Calu3 (cell line): ENCODE measurements around the gene GSE1. TPM values are rescaled to one million over a fixed set of nuclear protein-coding genes. Genes with fewer than 3 reads are reported as not detected.

ENCODE experiments used
- BruUV-seq: library from RNA; stranded (reverse); fragments of 400-500 nt; replicated peaks from 2 replicates; lab custom pipeline; 2021; lab: Mats Ljungman, UMichigan
- CTCF ChIA-PET: fragments of 300-600 bp; sonication (Branson Sonifier 250); formaldehyde crosslinking; loops from one replicate; lab custom pipeline; 2022; ENCODE audit warnings: antibody characterized with exemption; lab: Charles Lee
- DNase-seq: peaks from one replicate; pipeline ENCODE4 v3.0.0; 2022
- H3K27ac Mint-ChIP-seq: one replicate; pipeline ENCODE4 v1.8.0; 2022; ENCODE audit warnings: mixed read lengths; ENCODE audit not compliant: unreplicated experiment
- H3K27me3 Mint-ChIP-seq: one replicate; pipeline ENCODE4 v1.8.0; 2022; ENCODE audit warnings: mixed read lengths; ENCODE audit not compliant: unreplicated experiment
- H3K36me3 Mint-ChIP-seq: one replicate; pipeline ENCODE4 v1.8.0; 2022; ENCODE audit warnings: mild to moderate bottlenecking, moderate library complexity, mixed read lengths; ENCODE audit not compliant: insufficient read depth, unreplicated experiment
- H3K4me1 Mint-ChIP-seq: one replicate; pipeline ENCODE4 v1.8.0; 2022; ENCODE audit warnings: mild to moderate bottlenecking, low read depth, mixed read lengths; ENCODE audit not compliant: unreplicated experiment
- H3K4me3 Mint-ChIP-seq: one replicate; pipeline ENCODE4 v1.8.0; 2022; ENCODE audit warnings: mild to moderate bottlenecking, low read depth, moderate library complexity, mixed read lengths; ENCODE audit not compliant: unreplicated experiment
- H3K9me3 Mint-ChIP-seq: one replicate; pipeline ENCODE4 v1.8.0; 2022; ENCODE audit warnings: low read depth, mixed read lengths; ENCODE audit not compliant: unreplicated experiment
- intact Hi-C: fragments of 100-400 bp; cut with micrococcal nuclease; formaldehyde crosslinking; loops from one replicate; pipeline ENCODE4 v1.10.0; 2022; ENCODE audit not compliant: unreplicated experiment
- total RNA-seq: library from RNA; stranded (reverse); gene quantifications from 2 replicates; pipeline ENCODE4 v1.2.3, GENCODE V29; 2022
- TF ChIP-seq, protein P1 (sequence below): fragments of 200-600 bp; IDR thresholded peaks from one replicate; pipeline ENCODE4 v1.8.0; 2022; ENCODE audit warnings: antibody characterized with exemption; ENCODE audit not compliant: unreplicated experiment

Gene GSE1
- total RNA-seq, 1 experiment from 2014 or later = 45.3 TPM

DNA sequence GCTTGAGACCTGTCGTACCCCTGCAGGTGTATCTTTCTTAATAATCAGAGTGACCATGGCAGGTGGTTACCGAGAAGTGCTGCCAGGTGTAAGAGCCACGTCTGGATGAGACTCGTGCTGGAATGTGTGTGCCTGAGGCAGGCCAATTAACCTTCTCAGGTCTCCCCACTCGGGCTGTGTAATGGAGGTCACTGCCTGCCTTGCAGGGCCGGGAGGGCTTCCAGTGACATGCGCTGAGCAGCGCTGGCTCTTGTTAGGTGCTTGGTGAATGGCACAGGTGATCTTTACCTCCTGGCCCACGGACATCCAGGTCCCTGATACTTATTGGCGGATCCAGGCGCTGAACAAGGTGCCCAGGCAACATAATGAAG, 4.6 kb upstream of the GSE1 start:
- peaks cover 27% of the 10 kb centered on the region for H3K36me3 Mint-ChIP-seq
- peaks cover 55% of the 10 kb centered on the region for H3K27me3 Mint-ChIP-seq
- H3K4me1 Mint-ChIP-seq = no peaks in the 10 kb centered on the region
- CTCF ChIA-PET = interaction anchor here (0.6 kb wide), 1 partner anchor 44 kb away, joined by 5 read pairs; no protein-coding TSS in a partner anchor
- no peak overlapping the region for H3K4me3 Mint-ChIP-seq
- no peak overlapping the region for H3K27ac Mint-ChIP-seq
- H3K9me3 Mint-ChIP-seq = no peaks in the 10 kb centered on the region
- intact Hi-C loops = no loop called here
- no TSS peak for BruUV-seq
- no peak for DNase-seq
- TF ChIP-seq, protein P1, sequence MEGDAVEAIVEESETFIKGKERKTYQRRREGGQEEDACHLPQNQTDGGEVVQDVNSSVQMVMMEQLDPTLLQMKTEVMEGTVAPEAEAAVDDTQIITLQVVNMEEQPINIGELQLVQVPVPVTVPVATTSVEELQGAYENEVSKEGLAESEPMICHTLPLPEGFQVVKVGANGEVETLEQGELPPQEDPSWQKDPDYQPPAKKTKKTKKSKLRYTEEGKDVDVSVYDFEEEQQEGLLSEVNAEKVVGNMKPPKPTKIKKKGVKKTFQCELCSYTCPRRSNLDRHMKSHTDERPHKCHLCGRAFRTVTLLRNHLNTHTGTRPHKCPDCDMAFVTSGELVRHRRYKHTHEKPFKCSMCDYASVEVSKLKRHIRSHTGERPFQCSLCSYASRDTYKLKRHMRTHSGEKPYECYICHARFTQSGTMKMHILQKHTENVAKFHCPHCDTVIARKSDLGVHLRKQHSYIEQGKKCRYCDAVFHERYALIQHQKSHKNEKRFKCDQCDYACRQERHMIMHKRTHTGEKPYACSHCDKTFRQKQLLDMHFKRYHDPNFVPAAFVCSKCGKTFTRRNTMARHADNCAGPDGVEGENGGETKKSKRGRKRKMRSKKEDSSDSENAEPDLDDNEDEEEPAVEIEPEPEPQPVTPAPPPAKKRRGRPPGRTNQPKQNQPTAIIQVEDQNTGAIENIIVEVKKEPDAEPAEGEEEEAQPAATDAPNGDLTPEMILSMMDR = no peak

DNA sequence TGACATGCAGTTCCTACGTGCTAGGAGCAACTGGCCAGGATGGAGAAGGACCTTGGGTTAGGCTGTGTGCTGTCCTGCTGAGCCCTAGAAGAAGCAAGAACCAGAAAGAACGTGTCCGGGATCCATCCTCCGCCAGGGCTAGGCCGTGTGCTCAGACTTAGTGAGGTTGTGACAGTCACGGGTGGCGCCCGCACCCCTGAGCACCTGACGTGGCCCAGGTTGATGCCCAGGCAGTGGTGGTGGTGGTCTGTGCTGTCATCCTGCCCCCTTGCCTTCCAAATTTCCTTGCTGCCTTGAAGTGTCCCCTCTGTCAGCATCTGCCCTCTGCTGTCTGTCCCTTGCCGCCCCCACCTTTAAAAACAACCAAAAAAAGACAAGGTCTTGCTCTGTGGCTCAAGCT, 4.2 kb upstream of the GSE1 start:
- no peak for DNase-seq
- TF ChIP-seq, protein P1 = no peak
- intact Hi-C loops = no loop called here
- H3K4me1 Mint-ChIP-seq = no peaks in the 10 kb centered on the region
- H3K36me3 Mint-ChIP-seq = peaks cover 31% of the 10 kb centered on the region
- no peaks in the 10 kb centered on the region for H3K9me3 Mint-ChIP-seq
- H3K27ac Mint-ChIP-seq = no peak overlapping the region
- no TSS peak for BruUV-seq
- H3K27me3 Mint-ChIP-seq = peaks cover 53% of the 10 kb centered on the region
- CTCF ChIA-PET = interaction anchor here (0.5 to 0.6 kb wide), 2 partner anchors 45 to 128 kb away, joined by 5 read pairs; no protein-coding TSS in a partner anchor
- no peak overlapping the region for H3K4me3 Mint-ChIP-seq

DNA sequence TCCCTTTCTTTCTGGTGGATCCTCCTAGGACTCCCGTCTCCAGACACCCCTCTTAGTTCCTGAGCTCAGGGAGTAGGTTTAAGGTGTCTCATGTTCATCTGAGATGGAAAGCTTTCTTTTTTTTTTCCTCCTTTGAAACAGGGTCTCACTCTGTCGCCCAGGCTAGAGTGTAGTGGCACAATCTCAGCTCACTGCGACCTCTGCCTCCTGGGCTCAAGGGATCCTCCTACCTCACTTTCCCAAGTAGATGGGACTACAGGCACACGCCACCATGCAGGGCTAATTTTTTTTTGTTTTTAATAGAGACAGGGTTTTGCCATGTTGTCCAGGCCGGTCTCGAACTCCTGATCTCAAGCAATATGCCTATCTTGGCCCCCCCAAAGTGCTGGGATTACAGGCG, 3.6 kb upstream of the GSE1 start:
- H3K27me3 Mint-ChIP-seq = peaks cover 53% of the 10 kb centered on the region
- intact Hi-C loops = no loop called here
- CTCF ChIA-PET = interaction anchor here (0.7 to 1.5 kb wide), 5 partner anchors 10 to 216 kb away, joined by 3 to 5 read pairs (median 4); no protein-coding TSS in a partner anchor
- no peak for DNase-seq
- no peak overlapping the region for H3K4me3 Mint-ChIP-seq
- H3K27ac Mint-ChIP-seq = no peak overlapping the region
- TF ChIP-seq, protein P1 = no peak
- no TSS peak for BruUV-seq
- H3K4me1 Mint-ChIP-seq = no peaks in the 10 kb centered on the region
- peaks cover 37% of the 10 kb centered on the region for H3K36me3 Mint-ChIP-seq
- no peaks in the 10 kb centered on the region for H3K9me3 Mint-ChIP-seq

DNA sequence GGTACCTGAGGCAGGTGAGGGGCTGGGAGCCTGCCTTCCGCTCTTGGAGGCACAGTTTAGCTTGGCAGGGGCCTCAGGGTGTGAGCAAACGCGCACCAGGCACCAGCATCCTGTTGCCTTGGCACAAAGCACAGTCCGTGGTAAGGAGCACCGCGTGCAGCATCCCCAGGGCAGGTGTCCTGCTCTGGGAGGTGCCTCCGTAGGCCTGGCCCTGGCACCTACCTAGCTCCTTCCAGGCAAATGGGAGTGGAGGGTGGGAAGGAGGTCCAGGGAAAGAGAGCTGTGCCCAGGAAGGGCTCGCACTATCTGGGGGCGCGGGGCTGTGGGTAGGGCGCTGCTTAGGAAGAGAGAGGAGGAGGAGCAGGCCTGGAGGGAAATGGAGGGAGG, 3.1 kb upstream of the GSE1 start:
- no TSS peak for BruUV-seq
- Mint-ChIP-seq H3K4me3 (peak overlapping the region; percentile 76), H3K27me3 (peaks cover 49% of the 10 kb centered on the region), H3K4me1 (peaks cover 2% of the 10 kb centered on the region), H3K27ac (no peak overlapping the region), H3K36me3 (peaks cover 42% of the 10 kb centered on the region), H3K9me3 (no peaks in the 10 kb centered on the region)
- TF ChIP-seq, protein P1 = no peak
- intact Hi-C loops = loop anchor here (2.0 to 10.0 kb wide), 3 partner anchors 53 to 215 kb away; no protein-coding TSS in a partner anchor
- CTCF ChIA-PET = interaction anchor here (0.7 to 1.6 kb wide), 11 partner anchors 11 to 216 kb away, joined by 3 to 8 read pairs (median 4); no protein-coding TSS in a partner anchor
- DNase-seq = no peak
